ENCODE measurements around the gene DDX1. TPM values are rescaled to one million over a fixed set of nuclear protein-coding genes. Genes with fewer than 3 reads are reported as not detected.

DDX1 gene
- total and polyA plus RNA-seq, 8 donors = 74.2 to 153 (median 126) TPM

GRCh38 chr2:15553519-15553918, 38.1 kb upstream of the DDX1 start:
- intact Hi-C loops (cut with DNase I) = no loop called here
- no peak for ATAC-seq
- Histone ChIP-seq H3K27me3 (no peaks in the 10 kb centered on the region), H3K27ac (no peak overlapping the region), H3K9me3 (no peaks in the 10 kb centered on the region), H3K4me1 (peaks cover 0 to 2% of the 10 kb centered on the region in 2 donors), H3K4me3 (no peak overlapping the region), H3K36me3 (peaks cover 0 to 44% of the 10 kb centered on the region in 2 donors)
- DNase-seq = no peak
- TF ChIP-seq CTCF (IDR thresholded peaks at IDR 0.05) = no peak

GRCh38 chr2:15553951-15554350, 37.7 kb upstream of the DDX1 start:
- Histone ChIP-seq H3K9me3 (no peaks in the 10 kb centered on the region), H3K27me3 (no peaks in the 10 kb centered on the region), H3K27ac (no peak overlapping the region), H3K4me1 (peaks cover 0 to 6% of the 10 kb centered on the region in 2 donors), H3K36me3 (peaks cover 0 to 40% of the 10 kb centered on the region in 2 donors), H3K4me3 (no peak overlapping the region)
- DNase-seq (no peak), ATAC-seq (no peak)
- intact Hi-C loops (cut with DNase I) = no loop called here
- no peak for TF ChIP-seq CTCF (IDR thresholded peaks at IDR 0.05)

- Histone ChIP-seq H3K4me3 (no peak overlapping the region), H3K27me3 (no peaks in the 10 kb centered on the region), H3K36me3 (peaks cover 0 to 33% of the 10 kb centered on the region in 2 donors), H3K27ac (no peak overlapping the region), H3K9me3 (no peaks in the 10 kb centered on the region), H3K4me1 (peaks cover 5 to 13% of the 10 kb centered on the region in 2 donors)
- no peak for ATAC-seq
- DNase-seq = no peak
- no peak for TF ChIP-seq CTCF (IDR thresholded peaks at IDR 0.05)
- intact Hi-C loops (cut with DNase I) = no loop called here
Measured at GRCh38 chr2:15554525-15555218, 37.0 kb upstream of the DDX1 start.

GRCh38 chr2:15555760-15556193, 35.9 kb upstream of the DDX1 start:
- no peak overlapping the region for H3K4me3 ChIP-seq
- DNase-seq (no peak), ATAC-seq (no peak)
- no peaks in the 10 kb centered on the region for H3K27me3 ChIP-seq
- no peak overlapping the region for H3K27ac ChIP-seq
- peaks cover 9 to 20% of the 10 kb centered on the region in 2 donors for H3K4me1 ChIP-seq
- H3K36me3 ChIP-seq = peaks cover 0 to 22% of the 10 kb centered on the region in 2 donors
- TF ChIP-seq CTCF (IDR thresholded peaks at IDR 0.05) = no peak
- intact Hi-C loops (cut with DNase I) = no loop called here
- H3K9me3 ChIP-seq = no peaks in the 10 kb centered on the region

- no peaks in the 10 kb centered on the region for H3K27me3 ChIP-seq
- H3K27ac ChIP-seq = no peak overlapping the region
- no peak for TF ChIP-seq CTCF (IDR thresholded peaks at IDR 0.05)
- ATAC-seq = no peak
- intact Hi-C loops (cut with DNase I) = no loop called here
- H3K4me3 ChIP-seq = no peak overlapping the region
- peaks cover 0 to 21% of the 10 kb centered on the region in 2 donors for H3K36me3 ChIP-seq
- no peak for DNase-seq
- H3K9me3 ChIP-seq = no peaks in the 10 kb centered on the region
- H3K4me1 ChIP-seq = peaks cover 9 to 20% of the 10 kb centered on the region in 2 donors
Measured at GRCh38 chr2:15556311-15556930, 35.2 kb upstream of the DDX1 start.

Measured in left lung (tissue), 10 donors.